ENCODE data around the gene PCBP1.

- TF ChIP-seq ZNF462 (CRISPR knock-in tag; IDR thresholded peaks at IDR 0.05) (no peak), CREB1 (CRISPR knock-in tag; IDR thresholded peaks at IDR 0.05; ENCODE audit: low read depth) (no peak), ZNF331 (CRISPR knock-in tag; IDR thresholded peaks at IDR 0.05; ENCODE audit: low read depth) (no peak)
- TF ChIP-seq, protein P1, sequence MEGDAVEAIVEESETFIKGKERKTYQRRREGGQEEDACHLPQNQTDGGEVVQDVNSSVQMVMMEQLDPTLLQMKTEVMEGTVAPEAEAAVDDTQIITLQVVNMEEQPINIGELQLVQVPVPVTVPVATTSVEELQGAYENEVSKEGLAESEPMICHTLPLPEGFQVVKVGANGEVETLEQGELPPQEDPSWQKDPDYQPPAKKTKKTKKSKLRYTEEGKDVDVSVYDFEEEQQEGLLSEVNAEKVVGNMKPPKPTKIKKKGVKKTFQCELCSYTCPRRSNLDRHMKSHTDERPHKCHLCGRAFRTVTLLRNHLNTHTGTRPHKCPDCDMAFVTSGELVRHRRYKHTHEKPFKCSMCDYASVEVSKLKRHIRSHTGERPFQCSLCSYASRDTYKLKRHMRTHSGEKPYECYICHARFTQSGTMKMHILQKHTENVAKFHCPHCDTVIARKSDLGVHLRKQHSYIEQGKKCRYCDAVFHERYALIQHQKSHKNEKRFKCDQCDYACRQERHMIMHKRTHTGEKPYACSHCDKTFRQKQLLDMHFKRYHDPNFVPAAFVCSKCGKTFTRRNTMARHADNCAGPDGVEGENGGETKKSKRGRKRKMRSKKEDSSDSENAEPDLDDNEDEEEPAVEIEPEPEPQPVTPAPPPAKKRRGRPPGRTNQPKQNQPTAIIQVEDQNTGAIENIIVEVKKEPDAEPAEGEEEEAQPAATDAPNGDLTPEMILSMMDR (conservative IDR thresholded peaks at IDR 0.05; ENCODE audit: low read depth in 2 of 2), result no peak
Measured at GRCh38 chr2:70133491-70134322, 46.4 kb downstream of the PCBP1 start.
